GM15510 (cell line): ENCODE measurements around the gene KCTD16.

ENCODE experiments used
- POLR2A ChIP-seq: IDR thresholded peaks from 3 replicates; pipeline ENCODE4 v1.6.1; 2011; ENCODE audit warnings: borderline replicate concordance; ENCODE audit not compliant: insufficient read length; ENCODE audit errors: extremely low read depth

Gene KCTD16

DNA sequence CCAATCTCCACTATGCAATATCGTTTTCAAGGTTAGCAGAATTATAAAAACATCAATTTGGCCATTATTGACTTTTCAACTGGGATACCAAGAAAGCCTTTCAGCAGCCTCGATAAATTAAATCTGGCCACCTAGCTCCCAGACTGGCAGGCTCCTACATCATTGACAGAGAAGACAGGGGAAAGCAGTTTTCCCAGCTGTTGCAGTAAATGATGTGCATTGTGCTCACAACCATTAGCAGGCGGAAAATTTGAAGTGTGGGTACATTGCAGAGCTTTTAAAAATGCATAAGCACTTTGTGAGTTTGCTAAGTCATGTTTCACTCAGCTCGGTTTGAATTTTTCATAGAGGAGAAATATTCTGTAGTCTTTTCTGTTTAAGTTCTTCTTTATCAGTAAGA lies 297.9 kb downstream of the KCTD16 start:
- no peak for TF ChIP-seq POLR2A

DNA sequence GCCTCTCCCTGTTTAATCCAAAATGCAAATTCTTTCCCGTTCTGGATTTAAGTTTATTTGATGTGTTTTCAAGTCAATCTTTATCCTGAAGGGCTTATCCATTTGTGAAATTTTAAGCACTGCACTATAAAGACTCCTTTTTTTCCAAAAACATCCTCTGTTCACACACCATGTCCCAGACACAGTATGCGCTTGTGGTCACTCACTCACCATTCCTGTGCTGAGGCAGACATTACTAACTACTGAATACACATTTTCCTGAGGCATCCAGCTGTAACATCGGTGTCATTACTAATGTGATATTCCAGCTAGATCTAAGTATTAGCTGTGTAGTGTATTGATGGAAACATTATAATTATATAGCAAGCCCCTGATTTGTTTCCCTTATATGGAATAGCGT lies 298.4 kb downstream of the KCTD16 start:
- no peak for TF ChIP-seq POLR2A

DNA sequence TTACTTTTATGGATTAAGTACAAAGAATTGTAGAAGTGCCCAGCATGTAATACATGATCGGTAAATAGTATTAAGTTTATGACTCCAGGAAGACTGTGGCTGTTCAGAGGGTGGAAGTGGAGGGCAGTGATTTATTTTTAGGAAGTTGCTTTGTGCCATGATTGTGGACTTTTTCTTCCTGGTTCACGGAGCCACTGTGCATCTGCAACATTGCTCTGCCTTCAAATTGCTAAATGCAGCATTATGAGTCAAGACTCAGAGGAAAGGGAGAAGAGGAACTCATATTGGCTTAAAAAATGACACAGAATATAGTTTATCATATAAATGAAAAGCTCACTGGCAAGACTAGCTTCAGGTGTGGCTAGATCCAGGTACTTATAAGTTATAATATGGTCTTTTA lies 301.5 kb downstream of the KCTD16 start:
- no peak for TF ChIP-seq POLR2A

DNA sequence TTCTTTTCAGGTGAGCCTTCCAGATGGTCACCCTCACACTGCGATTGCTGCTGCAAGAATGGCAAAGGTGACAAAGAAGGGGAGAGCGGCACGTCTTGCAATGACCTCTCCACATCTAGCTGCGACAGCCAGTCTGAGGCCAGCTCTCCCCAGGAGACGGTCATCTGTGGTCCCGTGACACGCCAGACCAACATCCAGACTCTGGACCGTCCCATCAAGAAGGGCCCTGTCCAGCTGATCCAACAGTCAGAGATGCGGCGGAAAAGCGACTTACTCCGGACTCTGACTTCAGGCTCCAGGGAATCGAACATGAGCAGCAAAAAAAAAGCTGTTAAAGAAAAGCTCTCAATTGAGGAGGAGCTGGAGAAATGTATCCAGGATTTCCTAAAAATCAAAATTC lies 303.0 kb downstream of the KCTD16 start:
- no peak for TF ChIP-seq POLR2A

DNA sequence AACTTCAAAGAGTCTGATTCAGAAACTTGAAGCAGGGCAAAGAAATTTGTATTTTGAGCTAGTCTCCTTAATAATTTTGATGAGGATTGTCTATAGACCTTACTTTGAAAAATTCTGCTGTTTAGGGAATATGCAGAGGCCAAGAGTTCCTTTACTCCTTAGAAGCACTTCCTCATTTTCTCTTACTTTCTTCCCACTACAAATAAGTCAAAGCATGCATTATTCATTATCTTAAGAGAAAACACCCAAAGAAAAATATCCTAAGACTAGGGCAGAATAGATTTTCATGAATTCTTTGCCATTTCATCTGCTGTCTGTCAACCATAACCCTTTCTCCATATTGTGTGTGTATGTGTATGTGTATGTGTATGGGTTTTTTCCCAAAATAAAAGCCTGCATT lies 307.9 kb downstream of the KCTD16 start:
- TF ChIP-seq POLR2A = no peak

DNA sequence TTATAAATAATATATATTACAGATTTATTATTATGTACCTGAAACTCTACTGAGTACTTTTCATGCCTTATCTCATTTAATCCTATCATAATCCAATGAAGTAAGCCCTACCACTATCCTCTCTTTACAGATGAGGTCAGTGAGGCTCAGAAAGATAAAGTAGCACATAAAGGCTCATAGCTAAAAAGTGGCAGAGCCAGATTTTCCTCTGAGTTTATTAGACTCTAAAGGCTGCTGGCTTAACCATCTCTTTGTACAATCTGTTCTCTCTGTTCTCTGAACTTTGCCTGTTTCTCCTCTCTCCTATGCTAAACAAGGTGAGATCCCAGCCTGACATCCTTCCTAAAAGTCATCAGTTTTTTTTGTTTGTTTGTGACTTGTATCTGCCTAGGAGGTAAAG lies 311.2 kb downstream of the KCTD16 start:
- TF ChIP-seq POLR2A = no peak

DNA sequence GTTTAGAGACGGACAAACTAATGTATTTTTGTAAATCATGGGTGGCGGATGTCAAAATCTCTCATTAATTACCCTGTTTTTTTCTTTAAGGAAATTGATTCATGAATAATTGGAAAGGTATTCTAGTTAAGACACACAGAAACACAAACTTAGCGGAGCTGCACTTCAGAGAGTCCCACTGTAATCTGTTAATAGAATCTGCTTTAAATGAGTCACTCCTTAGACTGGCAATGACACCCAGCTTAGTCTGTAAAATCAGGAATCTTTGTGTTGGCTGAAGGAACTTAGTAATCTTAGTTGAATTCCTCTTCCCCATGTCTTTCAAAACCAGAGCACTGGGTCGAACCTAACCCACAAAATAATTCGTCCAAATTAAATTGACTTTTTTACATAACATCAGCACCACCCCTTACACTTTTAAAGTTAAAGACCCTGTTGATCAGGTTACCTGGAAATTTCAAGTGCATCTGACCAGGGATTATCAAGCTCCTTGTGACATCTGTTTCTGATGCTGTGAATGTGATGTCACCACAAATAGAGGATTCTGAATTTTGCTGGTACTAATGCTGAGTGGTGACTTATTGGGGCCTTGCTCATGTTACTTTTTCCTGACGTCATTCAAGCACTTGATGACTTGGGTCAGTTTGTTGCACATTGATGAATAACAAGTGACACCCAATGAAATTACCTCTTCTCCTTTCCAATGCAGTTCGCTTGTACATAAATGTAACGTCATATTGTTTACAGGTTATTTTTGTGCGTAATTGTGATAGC lies 313.6 kb downstream of the KCTD16 start:
- no peak for TF ChIP-seq POLR2A

DNA sequence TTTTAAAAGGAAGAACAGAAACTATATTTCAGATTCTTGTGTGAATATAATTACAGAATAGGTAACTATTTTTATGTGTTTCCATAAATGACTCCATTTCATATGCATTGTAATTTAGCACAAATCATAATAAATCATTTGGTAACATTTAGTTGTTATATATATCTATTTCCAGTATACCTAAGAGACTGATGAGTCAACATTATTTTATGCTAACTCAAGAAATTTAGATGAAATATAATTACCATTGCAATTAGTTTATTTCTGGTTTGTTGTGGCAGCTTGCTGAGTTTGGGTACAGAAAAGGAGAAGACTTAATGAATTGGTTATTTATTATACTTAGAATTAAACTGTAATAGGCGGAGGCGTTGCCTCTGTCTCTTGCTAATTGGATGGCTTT lies 314.9 kb downstream of the KCTD16 start:
- TF ChIP-seq POLR2A = no peak

DNA sequence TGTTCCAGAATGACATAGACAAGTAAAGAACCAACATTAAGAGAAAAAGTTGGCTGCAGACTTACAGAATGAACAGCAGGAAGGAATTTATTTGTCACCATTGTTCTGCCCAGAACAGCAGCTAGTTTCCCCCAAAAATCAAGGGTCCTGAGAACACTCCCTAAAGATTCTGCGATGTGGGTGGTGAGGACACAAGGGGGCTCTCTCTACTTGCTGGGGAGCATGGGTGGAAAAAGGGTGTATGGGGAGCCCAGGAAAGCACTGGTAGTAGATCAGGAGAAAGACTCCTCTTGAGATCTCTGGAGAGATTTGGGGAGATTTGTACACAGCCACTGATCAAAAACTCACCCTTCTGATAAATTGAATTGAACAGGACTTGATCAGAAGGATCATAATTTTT lies 316.5 kb downstream of the KCTD16 start:
- no peak for TF ChIP-seq POLR2A

DNA sequence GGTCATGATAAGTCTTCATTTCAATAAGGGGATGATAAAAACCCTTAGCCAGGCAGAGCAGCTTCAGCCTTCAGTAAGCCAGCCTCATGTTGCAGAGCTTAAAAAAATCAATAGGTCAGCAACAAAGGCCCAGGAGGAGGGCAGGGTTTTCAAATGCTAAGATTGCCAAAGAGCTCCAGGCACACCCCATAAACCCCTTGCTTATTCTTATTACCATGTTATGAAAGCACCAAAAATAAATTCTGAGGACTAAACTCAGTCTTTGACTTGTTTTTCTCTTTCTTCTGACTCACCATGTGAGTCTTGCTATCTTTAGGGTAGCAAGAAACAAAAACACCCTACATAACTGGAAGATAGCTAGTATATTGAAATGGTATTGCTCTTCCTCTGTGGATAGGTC lies 317.1 kb downstream of the KCTD16 start:
- no peak for TF ChIP-seq POLR2A

- no peak for TF ChIP-seq POLR2A
These were observed 332.4 kb downstream of the KCTD16 start for GRCh38 chr5:144503123-144503522.

DNA sequence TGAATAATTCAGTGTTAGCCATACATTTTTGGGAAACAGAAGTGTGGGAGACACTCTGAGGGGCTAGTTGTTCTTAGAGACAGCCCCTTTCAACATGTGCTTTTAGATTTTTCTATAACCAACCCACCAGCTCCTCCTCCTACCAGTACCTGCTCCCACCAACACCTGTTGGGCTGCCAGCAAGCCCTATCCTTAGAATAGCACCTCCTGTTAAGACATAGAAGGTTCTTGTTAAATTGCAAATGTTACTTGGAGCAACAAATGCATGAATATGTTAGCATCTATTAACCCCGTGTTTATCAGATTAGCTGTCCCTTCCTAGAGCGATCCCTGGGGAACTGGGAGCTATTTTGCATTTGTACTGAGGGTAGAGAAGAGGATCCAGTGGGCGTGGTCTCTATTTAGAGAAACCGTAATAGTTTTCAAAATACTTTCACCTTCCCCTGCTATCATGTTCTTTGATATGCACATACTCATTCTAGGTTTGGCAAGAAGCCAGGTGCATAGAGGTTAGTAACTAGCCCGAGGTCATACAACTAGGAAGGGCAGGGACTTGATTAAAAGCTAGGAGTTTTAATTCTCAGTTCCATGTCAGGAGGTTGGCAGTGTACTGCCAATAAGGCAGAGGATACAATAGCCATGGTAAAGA lies 334.4 kb downstream of the KCTD16 start:
- no peak for TF ChIP-seq POLR2A

DNA sequence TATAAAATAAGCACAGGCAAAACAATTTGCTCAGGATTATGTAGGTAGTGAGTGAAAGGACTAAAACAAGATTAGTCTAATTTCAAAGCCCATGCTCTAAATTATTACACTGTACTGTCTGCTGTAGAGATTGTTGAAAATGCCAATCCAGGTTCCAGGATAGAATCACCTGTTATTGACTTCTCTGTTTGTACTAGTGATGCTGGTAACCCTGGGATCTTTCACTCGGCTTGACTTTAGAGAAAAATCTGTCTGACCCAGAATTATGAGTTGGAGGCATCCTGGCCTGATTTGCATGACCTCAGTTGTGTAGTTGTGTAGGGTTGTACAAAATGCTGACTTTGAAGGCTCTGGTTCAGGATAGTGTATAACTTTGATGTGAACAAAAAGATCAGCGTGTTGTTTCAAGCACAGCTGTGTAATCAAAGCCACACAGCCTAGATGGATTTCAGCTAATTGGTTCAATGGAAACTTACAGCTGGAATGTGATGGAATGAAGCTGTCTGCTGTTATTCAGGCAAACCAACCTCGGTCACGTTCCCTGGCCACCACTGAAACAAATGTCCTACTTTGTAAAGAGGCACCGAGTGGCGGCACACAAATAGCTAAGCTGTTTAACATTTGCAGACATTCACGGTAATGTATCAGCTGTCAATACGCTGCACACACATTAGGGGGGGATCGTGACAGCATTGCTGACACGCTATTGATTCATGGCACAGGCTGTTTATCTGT lies 340.3 kb downstream of the KCTD16 start:
- TF ChIP-seq POLR2A = no peak

GRCh38 chr5:144511580-144512072 lies 341.0 kb downstream of the KCTD16 start:
- TF ChIP-seq POLR2A = no peak

DNA sequence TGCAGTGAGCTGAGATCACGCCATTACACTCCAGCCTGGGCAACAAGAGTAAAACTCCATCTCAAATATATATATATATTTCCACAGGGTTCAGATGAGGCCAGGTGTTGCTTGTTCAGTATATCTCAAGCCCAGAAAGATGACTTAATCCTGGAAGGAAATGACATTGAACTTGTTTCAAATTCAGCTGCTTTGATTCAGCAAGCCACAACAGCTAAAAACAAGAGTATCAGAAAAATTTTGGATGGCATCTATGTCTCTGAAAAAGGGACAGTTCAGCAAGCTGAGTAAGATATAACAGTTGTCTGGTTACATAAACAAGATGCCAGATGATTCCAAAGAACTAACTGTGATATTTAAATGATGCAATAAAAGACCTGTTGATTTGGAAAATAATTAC lies 352.0 kb downstream of the KCTD16 start:
- no peak for TF ChIP-seq POLR2A
